Measurements from ENCODE around the gene HYI.
A peak's percentile ranks its signal among the peaks of the same experiment; 100 is the strongest.
"Not testable (repeated sequence)": the region's sequence is repeated elsewhere in the genome, so short reads cannot be mapped to it uniquely, and the experiment has no call there.

Gene HYI

DNA sequence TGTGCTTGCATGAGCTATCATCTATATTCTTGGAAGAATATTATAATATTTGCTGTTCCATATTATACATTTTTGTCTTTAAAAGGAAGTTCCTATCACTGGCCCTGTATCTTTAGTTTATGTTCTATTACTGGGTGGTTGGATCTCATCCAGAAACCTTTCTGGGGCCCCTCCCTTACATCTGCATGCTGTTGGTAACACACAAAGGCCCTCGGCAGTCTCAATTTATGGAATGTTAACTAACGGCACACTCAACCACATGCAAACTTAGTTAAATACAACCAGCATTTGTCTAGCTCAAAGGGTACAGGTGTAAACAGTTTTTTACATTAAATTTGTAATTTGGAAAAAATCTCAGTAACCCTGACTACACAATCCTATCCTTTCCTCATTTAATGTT, 9.7 kb upstream of the HYI start:
- Histone ChIP-seq H3K27ac (ENCODE audit: low read depth, low read length) (no peak overlapping the region), H3K4me1 (ENCODE audit: insufficient read depth, low read length) (no peaks in the 10 kb centered on the region), H3K27me3 (ENCODE audit: control insufficient read depth in 1 of 2, insufficient read depth in 2 of 2, low read length in 2 of 2) (no peaks in the 10 kb centered on the region), H3K4me3 (ENCODE audit: low read depth in 1 of 2, low read length in 2 of 2) (no peak overlapping the region), H3K9ac (ENCODE audit: low read length) (no peak overlapping the region), H3K36me3 (ENCODE audit: insufficient read depth, low read length) (no peaks in the 10 kb centered on the region), H3K9me3 (ENCODE audit: low read length) (no peaks in the 10 kb centered on the region)

DNA sequence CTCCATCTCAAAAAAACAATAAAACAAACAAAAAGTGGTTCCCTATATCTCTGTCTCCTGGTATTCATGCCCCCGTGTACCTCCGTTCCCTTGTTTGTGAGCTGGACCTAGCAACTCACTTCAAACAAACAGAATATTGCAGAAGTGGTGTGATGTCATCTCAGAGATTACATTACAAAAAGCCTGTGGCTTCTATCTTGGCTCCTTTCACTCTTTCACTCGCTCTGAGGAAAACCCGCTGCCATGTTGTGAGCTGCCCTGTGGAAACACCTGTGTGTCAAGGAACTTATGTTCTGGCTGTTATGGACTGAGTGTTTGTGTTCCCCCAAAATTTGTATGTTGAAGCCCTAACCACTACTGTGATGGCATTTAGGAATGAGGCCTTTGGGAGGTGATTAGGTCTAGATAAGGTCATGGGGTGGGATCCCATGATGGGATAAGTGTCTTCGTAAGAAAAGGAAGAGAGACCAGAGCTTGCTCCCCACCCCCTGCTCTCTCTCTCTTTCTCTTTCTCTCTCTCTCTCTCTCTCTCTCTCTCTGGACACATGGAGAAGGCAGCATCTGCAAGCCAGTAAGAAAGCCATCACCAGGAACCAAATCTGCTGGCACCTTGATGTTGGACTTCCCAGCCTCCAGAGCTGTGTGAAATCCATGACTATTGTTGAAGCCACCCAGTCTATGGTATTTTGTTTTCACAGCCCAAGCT, 7.4 kb upstream of the HYI start:
- H3K4me1 ChIP-seq (ENCODE audit: insufficient read depth, low read length): no peaks in the 10 kb centered on the region
- no peaks in the 10 kb centered on the region for H3K27me3 ChIP-seq (ENCODE audit: control insufficient read depth in 1 of 2, insufficient read depth in 2 of 2, low read length in 2 of 2)
- H3K9me3 ChIP-seq (ENCODE audit: low read length): no peaks in the 10 kb centered on the region

DNA sequence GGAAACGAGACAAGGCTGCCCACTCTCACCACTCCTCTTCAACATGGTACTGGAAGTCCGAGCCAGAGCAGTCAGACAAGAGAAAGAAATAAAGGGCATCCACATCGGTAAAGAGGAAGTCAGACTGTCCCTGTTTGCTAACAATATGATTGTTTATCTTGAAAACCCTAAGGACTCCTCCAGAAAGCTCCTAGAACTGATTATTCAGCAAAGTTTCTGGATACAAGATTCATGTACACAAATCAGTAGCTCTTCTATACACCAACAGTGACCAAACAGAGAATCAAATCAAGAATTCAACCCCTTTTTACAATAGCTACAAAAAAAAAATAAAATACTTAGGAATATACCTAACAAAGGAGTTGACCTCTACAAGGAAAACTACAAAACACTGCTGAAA, 4.6 kb upstream of the HYI start:
- not testable (repeated sequence) for H3K27ac ChIP-seq (ENCODE audit: low read depth, low read length); H3K9me3 ChIP-seq (ENCODE audit: low read length); H3K9ac ChIP-seq (ENCODE audit: low read length); H3K27me3 ChIP-seq (ENCODE audit: control insufficient read depth in 1 of 2, insufficient read depth in 2 of 2, low read length in 2 of 2); H3K4me1 ChIP-seq (ENCODE audit: insufficient read depth, low read length); H3K36me3 ChIP-seq (ENCODE audit: insufficient read depth, low read length); H3K4me3 ChIP-seq (ENCODE audit: low read depth in 1 of 2, low read length in 2 of 2)

More for the DNA sequence above, 7.4 kb upstream of the HYI start:
- H3K4me3 ChIP-seq (ENCODE audit: low read depth in 1 of 2, low read length in 2 of 2): no peak overlapping the region
- H3K36me3 ChIP-seq (ENCODE audit: insufficient read depth, low read length): no peaks in the 10 kb centered on the region
- H3K9ac ChIP-seq (ENCODE audit: low read length): no peak overlapping the region
- H3K27ac ChIP-seq (ENCODE audit: low read depth, low read length): no peak overlapping the region

DNA sequence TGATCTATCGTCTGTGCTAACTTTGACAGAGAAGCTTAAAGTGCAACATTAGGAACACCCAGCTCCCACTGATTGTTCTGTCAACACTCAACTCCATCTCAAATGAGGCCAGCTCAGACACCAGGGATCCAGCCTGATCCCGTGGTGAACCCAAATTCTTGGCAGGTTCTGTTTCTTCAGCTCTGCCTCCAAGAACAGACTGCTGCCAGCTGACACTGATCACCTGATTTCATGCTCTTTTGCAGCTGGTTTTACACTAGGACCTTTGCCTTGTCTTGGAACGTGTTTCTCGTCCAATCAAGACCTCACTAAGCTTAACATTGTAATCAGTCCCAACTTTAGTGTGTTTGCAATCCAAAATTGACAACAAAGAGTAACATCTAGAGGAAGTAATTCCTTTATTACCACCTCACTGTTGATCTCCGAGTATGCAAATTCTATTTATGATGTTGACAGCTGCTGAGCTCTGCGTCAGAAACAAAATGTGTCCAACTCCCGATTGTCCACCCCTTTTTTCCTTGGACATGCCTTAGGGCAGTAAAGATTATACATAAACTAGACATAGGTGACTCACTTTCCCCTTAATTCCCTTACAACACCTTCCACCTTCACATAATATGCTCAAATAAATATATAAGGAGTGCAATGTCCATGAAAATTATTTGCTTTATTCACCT, 1.6 kb upstream of the HYI start:
- H3K4me3 ChIP-seq (ENCODE audit: low read depth in 1 of 2, low read length in 2 of 2): no peak overlapping the region
- peaks cover 16% of the 10 kb centered on the region for H3K36me3 ChIP-seq (ENCODE audit: insufficient read depth, low read length)
- peaks cover 20% of the 10 kb centered on the region for H3K4me1 ChIP-seq (ENCODE audit: insufficient read depth, low read length)
- H3K27ac ChIP-seq (ENCODE audit: low read depth, low read length): no peak overlapping the region
- no peak overlapping the region for H3K9ac ChIP-seq (ENCODE audit: low read length)
- no peaks in the 10 kb centered on the region for H3K27me3 ChIP-seq (ENCODE audit: control insufficient read depth in 1 of 2, insufficient read depth in 2 of 2, low read length in 2 of 2)
- no peaks in the 10 kb centered on the region for H3K9me3 ChIP-seq (ENCODE audit: low read length)

DNA sequence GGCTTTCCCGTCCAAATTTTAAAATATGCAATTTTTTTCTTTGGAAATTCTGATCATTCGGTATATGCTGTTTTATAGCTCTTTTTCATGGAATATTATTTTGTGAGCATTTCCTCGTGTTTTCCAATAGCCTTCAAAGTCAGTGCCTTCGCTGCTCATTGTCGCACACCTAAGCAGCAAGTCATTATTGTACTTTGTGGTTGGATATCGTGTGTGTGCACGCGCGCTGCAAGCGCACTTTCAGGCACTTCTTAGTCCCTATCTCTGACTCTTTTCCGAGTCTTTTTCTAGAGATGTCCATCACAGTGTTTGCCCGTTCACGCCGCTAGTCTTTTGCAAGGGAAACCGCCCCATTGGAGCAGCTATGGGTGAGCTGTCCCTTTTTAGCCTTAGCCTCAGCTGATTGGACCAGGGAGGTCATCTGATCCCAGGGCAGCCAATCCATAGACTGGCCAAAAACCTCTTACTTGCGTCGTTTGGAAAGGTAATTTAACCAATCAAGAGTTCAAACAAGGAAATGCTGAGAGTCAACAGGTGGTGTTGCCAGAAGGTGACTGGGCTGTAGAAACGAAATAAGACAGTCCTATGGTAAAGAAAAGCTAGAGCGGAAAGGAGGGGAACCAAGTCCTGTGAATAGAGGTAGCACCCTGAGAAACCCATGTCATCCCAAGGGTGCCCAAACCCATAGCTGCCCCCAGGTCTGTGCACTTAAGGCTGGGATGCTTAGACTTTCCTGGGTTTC, 710 bp upstream of the HYI start:
- Histone ChIP-seq H3K9ac (ENCODE audit: low read length) (peak overlapping the region; percentile 16), H3K4me1 (ENCODE audit: insufficient read depth, low read length) (peaks cover 20% of the 10 kb centered on the region), H3K27me3 (ENCODE audit: control insufficient read depth in 1 of 2, insufficient read depth in 2 of 2, low read length in 2 of 2) (no peaks in the 10 kb centered on the region), H3K36me3 (ENCODE audit: insufficient read depth, low read length) (peaks cover 25% of the 10 kb centered on the region), H3K27ac (ENCODE audit: low read depth, low read length) (peak overlapping the region; percentile 67), H3K9me3 (ENCODE audit: low read length) (no peaks in the 10 kb centered on the region), H3K4me3 (ENCODE audit: low read depth in 1 of 2, low read length in 2 of 2) (peak overlapping the region; percentile 28 to 54)

DNA sequence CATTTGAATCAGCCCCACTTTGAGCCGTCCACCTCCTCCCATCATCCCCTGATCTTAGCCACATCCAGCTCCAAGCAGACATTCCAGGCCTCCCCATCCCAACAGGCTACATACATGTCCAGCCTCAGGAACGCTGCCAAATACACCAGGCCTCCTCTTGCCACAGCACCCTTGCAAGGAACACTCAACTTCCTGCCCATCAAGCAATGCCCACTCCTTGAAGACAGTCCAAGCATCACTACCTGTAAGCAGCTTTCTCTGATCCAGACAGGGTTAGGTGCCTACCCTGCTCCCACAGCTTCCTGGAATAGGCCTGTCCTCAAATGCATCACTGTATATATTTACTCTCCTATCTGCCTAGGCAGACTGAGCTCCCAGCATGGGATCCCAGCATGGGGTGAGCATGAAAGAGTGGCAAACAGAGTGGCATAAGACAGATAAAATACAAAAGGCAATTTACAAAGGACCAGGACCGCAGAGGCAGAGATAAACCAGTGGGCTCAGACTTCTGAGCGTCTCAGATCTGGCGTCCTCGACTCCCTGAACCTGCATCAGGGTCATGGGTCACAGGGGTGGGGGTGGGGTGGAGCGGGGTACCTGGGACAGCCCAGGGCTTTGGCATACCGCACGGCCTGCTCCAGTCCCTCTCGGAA, 816 bp downstream of the HYI start:
- Histone ChIP-seq H3K9ac (ENCODE audit: low read length) (peak overlapping the region; percentile 34), H3K27me3 (ENCODE audit: control insufficient read depth in 1 of 2, insufficient read depth in 2 of 2, low read length in 2 of 2) (no peaks in the 10 kb centered on the region), H3K36me3 (ENCODE audit: insufficient read depth, low read length) (peaks cover 37% of the 10 kb centered on the region), H3K9me3 (ENCODE audit: low read length) (no peaks in the 10 kb centered on the region), H3K4me3 (ENCODE audit: low read depth in 1 of 2, low read length in 2 of 2) (peak overlapping the region; percentile 63 to 68), H3K4me1 (ENCODE audit: insufficient read depth, low read length) (peaks cover 20% of the 10 kb centered on the region), H3K27ac (ENCODE audit: low read depth, low read length) (peak overlapping the region; percentile 67)

DNA sequence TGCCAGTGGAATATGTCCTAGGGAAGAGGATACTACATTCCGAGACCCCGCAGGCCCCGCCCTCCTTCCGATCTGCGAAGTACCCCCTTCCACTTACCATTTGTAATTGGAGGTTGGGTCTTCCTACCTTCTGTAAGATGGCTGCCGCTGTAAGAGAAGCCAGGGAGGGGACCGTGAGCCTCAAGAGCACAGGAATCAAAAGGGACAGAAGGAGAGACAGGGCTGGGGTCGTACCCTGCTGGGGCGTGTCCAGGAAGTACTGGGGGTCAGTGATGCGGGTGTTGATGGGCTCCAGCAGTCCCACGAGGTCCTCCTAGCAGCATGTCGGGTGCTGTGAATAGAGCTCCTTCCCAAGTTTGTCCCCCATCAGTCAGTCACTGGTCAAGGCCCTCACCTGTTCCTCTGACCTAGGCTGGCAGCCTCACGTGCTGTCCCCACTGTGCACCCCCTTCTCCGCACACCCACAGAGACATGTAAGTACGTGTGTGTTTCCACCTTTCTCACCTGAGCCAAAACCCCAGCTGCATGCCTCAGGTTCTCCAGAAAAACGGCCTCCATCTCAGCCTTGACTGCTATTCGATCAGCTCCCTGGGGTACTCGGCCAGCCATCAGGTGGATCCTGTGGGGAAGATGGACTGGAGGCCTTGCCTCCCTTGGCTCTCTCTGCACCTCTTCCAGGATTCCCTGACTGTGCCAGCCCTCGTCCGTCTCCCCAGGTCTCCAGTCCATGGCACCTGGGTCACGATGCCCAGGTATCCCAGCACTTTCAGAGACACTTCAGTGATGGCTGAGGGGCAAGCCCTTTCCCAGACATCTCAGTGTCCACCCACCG, 1.8 kb downstream of the HYI start:
- Histone ChIP-seq H3K9me3 (ENCODE audit: low read length) (no peaks in the 10 kb centered on the region), H3K27me3 (ENCODE audit: control insufficient read depth in 1 of 2, insufficient read depth in 2 of 2, low read length in 2 of 2) (no peaks in the 10 kb centered on the region), H3K4me3 (ENCODE audit: low read depth in 1 of 2, low read length in 2 of 2) (no peak overlapping the region), H3K36me3 (ENCODE audit: insufficient read depth, low read length) (peaks cover 47% of the 10 kb centered on the region), H3K4me1 (ENCODE audit: insufficient read depth, low read length) (peaks cover 20% of the 10 kb centered on the region), H3K9ac (ENCODE audit: low read length) (no peak overlapping the region), H3K27ac (ENCODE audit: low read depth, low read length) (peak overlapping the region; percentile 67)

DNA sequence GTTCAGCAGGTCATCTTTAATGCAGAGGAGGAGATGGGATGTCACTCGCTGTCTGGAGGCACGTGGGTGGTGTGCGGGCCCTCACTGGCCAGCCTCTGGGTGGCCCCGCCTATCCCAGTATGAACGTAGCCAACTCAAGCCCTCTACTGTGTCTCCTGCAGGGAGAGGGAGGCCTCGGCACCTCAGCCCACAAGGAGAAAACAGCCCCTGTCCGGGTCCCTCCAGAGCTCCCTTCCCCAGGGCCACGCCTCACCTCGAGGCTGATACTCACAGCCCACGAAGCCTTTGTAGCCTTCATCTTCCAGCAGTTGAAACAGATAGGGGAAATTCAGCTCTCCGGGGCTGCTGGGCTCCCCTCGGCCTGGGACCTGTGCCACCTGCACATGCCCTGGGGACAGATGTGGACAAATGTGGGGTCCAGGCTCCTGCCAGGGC, 2.6 kb downstream of the HYI start:
- H3K9ac ChIP-seq (ENCODE audit: low read length): no peak overlapping the region
- no peaks in the 10 kb centered on the region for H3K9me3 ChIP-seq (ENCODE audit: low read length)
- peaks cover 20% of the 10 kb centered on the region for H3K4me1 ChIP-seq (ENCODE audit: insufficient read depth, low read length)
- H3K27ac ChIP-seq (ENCODE audit: low read depth, low read length): no peak overlapping the region
- H3K36me3 ChIP-seq (ENCODE audit: insufficient read depth, low read length): peaks cover 55% of the 10 kb centered on the region
- H3K27me3 ChIP-seq (ENCODE audit: control insufficient read depth in 1 of 2, insufficient read depth in 2 of 2, low read length in 2 of 2): no peaks in the 10 kb centered on the region
- no peak overlapping the region for H3K4me3 ChIP-seq (ENCODE audit: low read depth in 1 of 2, low read length in 2 of 2)

DNA sequence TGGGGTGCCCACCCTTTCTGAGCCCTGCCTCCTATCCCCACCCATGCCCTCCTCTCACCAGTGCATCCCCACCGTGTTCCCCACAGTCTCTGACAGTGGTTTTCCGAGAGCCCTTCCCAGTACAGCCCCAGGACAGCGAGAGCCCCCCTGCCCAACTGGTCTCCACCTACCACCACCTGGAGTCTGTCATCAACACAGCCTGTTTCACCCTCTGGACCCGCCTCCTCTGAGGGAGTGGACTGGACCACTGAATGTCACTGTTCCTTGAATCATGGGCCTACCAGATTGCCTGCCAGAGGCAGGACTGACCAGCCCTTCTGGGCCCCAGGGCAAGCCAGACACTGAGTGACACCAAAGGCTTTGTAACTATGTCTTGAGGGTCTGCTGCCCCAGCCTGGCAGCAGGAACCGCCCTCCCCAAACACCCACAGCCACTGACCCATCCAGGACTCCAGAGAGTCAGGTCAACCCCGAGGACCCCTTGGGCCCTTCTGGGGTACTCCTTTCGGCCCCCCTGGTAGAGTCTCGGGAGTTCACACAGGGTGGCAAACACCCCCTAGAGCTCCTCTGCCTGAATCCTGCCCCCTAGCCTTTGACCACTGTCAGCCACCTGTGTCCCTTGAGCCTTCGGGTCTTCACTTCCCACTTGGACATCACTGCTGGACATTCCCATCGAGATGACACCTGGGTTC, 3.3 kb downstream of the HYI start:
- Histone ChIP-seq H3K9me3 (ENCODE audit: low read length) (no peaks in the 10 kb centered on the region), H3K4me3 (ENCODE audit: low read depth in 1 of 2, low read length in 2 of 2) (no peak overlapping the region), H3K4me1 (ENCODE audit: insufficient read depth, low read length) (peaks cover 20% of the 10 kb centered on the region), H3K36me3 (ENCODE audit: insufficient read depth, low read length) (peaks cover 63% of the 10 kb centered on the region), H3K9ac (ENCODE audit: low read length) (no peak overlapping the region), H3K27ac (ENCODE audit: low read depth, low read length) (no peak overlapping the region), H3K27me3 (ENCODE audit: control insufficient read depth in 1 of 2, insufficient read depth in 2 of 2, low read length in 2 of 2) (no peaks in the 10 kb centered on the region)

DNA sequence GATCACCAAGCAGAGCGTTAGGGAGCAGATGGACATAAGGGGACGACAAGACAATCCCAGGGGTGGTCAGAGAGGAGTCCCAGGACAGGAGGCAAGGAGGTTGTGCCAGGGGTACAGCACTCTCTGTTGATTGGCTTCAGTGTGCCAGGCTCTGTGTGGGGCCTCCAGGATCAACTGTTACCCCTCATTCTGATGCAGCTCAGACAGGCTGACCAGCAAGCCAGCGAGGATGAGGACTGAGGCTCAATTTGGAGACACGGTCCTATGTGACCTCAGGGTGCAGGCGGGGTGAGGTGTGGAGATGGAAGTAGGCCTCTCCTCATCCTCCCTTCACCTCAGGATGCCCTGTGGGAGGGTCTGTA, 4.0 kb downstream of the HYI start:
- Histone ChIP-seq H3K27ac (ENCODE audit: low read depth, low read length) (no peak overlapping the region), H3K36me3 (ENCODE audit: insufficient read depth, low read length) (peaks cover 67% of the 10 kb centered on the region), H3K9ac (ENCODE audit: low read length) (no peak overlapping the region), H3K4me1 (ENCODE audit: insufficient read depth, low read length) (peaks cover 16% of the 10 kb centered on the region), H3K4me3 (ENCODE audit: low read depth in 1 of 2, low read length in 2 of 2) (no peak overlapping the region), H3K27me3 (ENCODE audit: control insufficient read depth in 1 of 2, insufficient read depth in 2 of 2, low read length in 2 of 2) (no peaks in the 10 kb centered on the region), H3K9me3 (ENCODE audit: low read length) (no peaks in the 10 kb centered on the region)

Measured in muscle layer of colon (tissue), 2 donors.